OCI-LY7 (cell line): ENCODE measurements around the gene BHLHA15.

ENCODE experiments used
- CTCF ChIP-seq: fragments of 200-600 bp; sonication (generic); conservative IDR thresholded peaks from 2 replicates; pipeline ENCODE4 v1.5.1; 2014; ENCODE audit warnings: mild to moderate bottlenecking, antibody characterized with exemption, low read length, moderate library complexity, mixed read lengths
- EZH2phosphoT487 ChIP-seq: fragments of 200-600 bp; sonication (generic); IDR thresholded peaks from 2 replicates; pipeline ENCODE4 v1.6.1; 2018; ENCODE audit warnings: low read depth, borderline replicate concordance, mild to moderate bottlenecking, mixed run types, antibody characterized with exemption, low read length, moderate library complexity, mixed read lengths

DNA sequence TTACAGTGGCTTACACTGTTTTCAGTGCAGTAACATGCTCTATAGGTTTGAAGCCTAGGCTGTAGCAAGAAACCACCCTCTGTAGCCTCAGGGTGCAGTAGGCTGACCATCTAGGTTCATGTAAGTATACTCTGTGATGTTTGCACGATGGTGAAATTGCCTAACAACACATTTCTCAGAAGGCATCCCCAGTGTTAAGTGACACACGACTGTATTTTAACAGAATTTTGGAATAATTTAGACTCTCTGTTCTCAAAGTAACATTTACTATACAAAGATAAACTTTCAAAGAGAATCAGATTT, 44.6 kb upstream of the BHLHA15 start:
- no peak for TF ChIP-seq CTCF
- no peak for TF ChIP-seq EZH2phosphoT487
